Measurements from ENCODE around the gene WNK1. TPM values are rescaled to one million over a fixed set of nuclear protein-coding genes. Genes with fewer than 3 reads are reported as not detected.

Gene WNK1
- total RNA-seq, 1 experiment from 2014 or later, result 83.3 TPM

Other genes starting within 250 kb of the WNK1 start
- 0.24 TPM in 1 of 2 replicates, not detected in the other for gene NINJ2, start 89.1 kb upstream of the WNK1 start, total RNA-seq (2014; rRNA removed; shearing (Covaris generic))
- gene RAD52, start 197.1 kb downstream of the WNK1 start, total RNA-seq (2014; rRNA removed; shearing (Covaris generic)), result 11.8 and 14.2 TPM in 2 replicates
- 31.5 and 36.1 TPM in 2 replicates for gene ERC1, start 238.6 kb downstream of the WNK1 start, total RNA-seq (2014; rRNA removed; shearing (Covaris generic))

Data from SJCRH30 (cell line).